Activated T-helper 1 cell treated with anti-CD3 and anti-CD28 coated beads, Interleukin-12 subunit alpha, Interleukin-12 subunit beta, Interleukin-2, Interleukin-4 antibody, amounts not matched to agents 30 ng/mL and 10 ng/mL and 1 ng/mL, durations not matched to agents 14 hours and 24 hours and 36 hours (primary cell): ENCODE data around the gene MEX3A. TPM values are rescaled to one million over a fixed set of nuclear protein-coding genes. Genes with fewer than 3 reads are reported as not detected.
"Not testable (repeated sequence)": the region's sequence is repeated elsewhere in the genome, so short reads cannot be mapped to it uniquely, and the experiment has no call there.

Experiments used
- DNase-seq: peaks from one replicate; pipeline ENCODE4 v3.0.0; 2021; ENCODE audit warnings: low spot score
- H3K27ac Mint-ChIP-seq: one replicate; pipeline ENCODE4 v1.8.0; 2021; ENCODE audit warnings: mild to moderate bottlenecking, mixed read lengths
- H3K27me3 Mint-ChIP-seq: one replicate; pipeline ENCODE4 v1.8.0; 2022; ENCODE audit warnings: mild to moderate bottlenecking, moderate library complexity, mixed read lengths; ENCODE audit not compliant: insufficient read depth
- H3K36me3 Mint-ChIP-seq: one replicate; pipeline ENCODE4 v1.8.0; 2021; ENCODE audit warnings: low read depth, mixed read lengths
- H3K4me1 Mint-ChIP-seq: one replicate; pipeline ENCODE4 v1.8.0; 2021; ENCODE audit warnings: low read depth, mixed read lengths
- H3K4me3 Mint-ChIP-seq: one replicate; pipeline ENCODE4 v1.8.0; 2021; ENCODE audit warnings: mild to moderate bottlenecking, moderate library complexity, mixed read lengths
- H3K9me3 Mint-ChIP-seq: one replicate; pipeline ENCODE4 v1.8.0; 2021; ENCODE audit warnings: mixed read lengths
- intact Hi-C: fragments of 100-400 bp; cut with micrococcal nuclease; formaldehyde crosslinking; loops from one replicate; pipeline ENCODE4 v1.15.1; 2024
- total RNA-seq: library from RNA; stranded (reverse); gene quantifications from 2 replicates; pipeline ENCODE4 v1.2.3, GENCODE V29; 2022

Gene MEX3A
- total RNA-seq, 1 donor from 2014 or later = 0.41 TPM

- intact Hi-C loops = loop anchor here (5.0 to 10.0 kb wide), 3 partner anchors 454 to 776 kb away; partner anchors contain the start of genes CLK2, HCN3, MEF2D and PRCC
- DNase-seq = no peak
- peaks cover 29% of the 10 kb centered on the region for H3K36me3 Mint-ChIP-seq
- H3K4me3 Mint-ChIP-seq = peak overlapping the region; percentile 3
- H3K27ac Mint-ChIP-seq = no peak overlapping the region
- peaks cover 28% of the 10 kb centered on the region for H3K4me1 Mint-ChIP-seq
- H3K27me3 Mint-ChIP-seq = no peaks in the 10 kb centered on the region
- no peaks in the 10 kb centered on the region for H3K9me3 Mint-ChIP-seq
Measured at GRCh38 chr1:156051011-156051725, 31.1 kb downstream of the MEX3A start.

- Mint-ChIP-seq H3K4me3 (peak overlapping the region; percentile 15), H3K4me1 (peaks cover 24% of the 10 kb centered on the region), H3K36me3 (peaks cover 29% of the 10 kb centered on the region), H3K27ac (no peak overlapping the region), H3K27me3 (no peaks in the 10 kb centered on the region), H3K9me3 (no peaks in the 10 kb centered on the region)
- intact Hi-C loops = loop anchor here (5.0 to 10.0 kb wide), 3 partner anchors 454 to 776 kb away; partner anchors contain the start of genes CLK2, HCN3, MEF2D and PRCC
- no peak for DNase-seq
Measured at GRCh38 chr1:156050376-156050775, 31.9 kb downstream of the MEX3A start.

- DNase-seq = no peak
- H3K27ac Mint-ChIP-seq = no peak overlapping the region
- H3K4me3 Mint-ChIP-seq = no peak overlapping the region
- H3K36me3 Mint-ChIP-seq = peaks cover 29% of the 10 kb centered on the region
- intact Hi-C loops = no loop called here
- no peaks in the 10 kb centered on the region for H3K27me3 Mint-ChIP-seq
- peaks cover 26% of the 10 kb centered on the region for H3K4me1 Mint-ChIP-seq
- no peaks in the 10 kb centered on the region for H3K9me3 Mint-ChIP-seq
Measured at GRCh38 chr1:156048663-156049258, 33.5 kb downstream of the MEX3A start.

- H3K9me3 Mint-ChIP-seq = no peaks in the 10 kb centered on the region
- peaks cover 31% of the 10 kb centered on the region for H3K36me3 Mint-ChIP-seq
- peak; percentile 21 for DNase-seq
- peak overlapping the region; percentile 2 for H3K27ac Mint-ChIP-seq
- intact Hi-C loops = no loop called here
- H3K4me1 Mint-ChIP-seq = peaks cover 24% of the 10 kb centered on the region
- H3K27me3 Mint-ChIP-seq = no peaks in the 10 kb centered on the region
- no peak overlapping the region for H3K4me3 Mint-ChIP-seq
Measured at GRCh38 chr1:156045076-156045475, 37.2 kb downstream of the MEX3A start.

GRCh38 chr1:156042828-156043227 is 39.4 kb downstream of the MEX3A start:
- H3K9me3 Mint-ChIP-seq = no peaks in the 10 kb centered on the region
- DNase-seq = no peak
- no peak overlapping the region for H3K27ac Mint-ChIP-seq
- peaks cover 20% of the 10 kb centered on the region for H3K36me3 Mint-ChIP-seq
- intact Hi-C loops = no loop called here
- no peaks in the 10 kb centered on the region for H3K27me3 Mint-ChIP-seq
- no peak overlapping the region for H3K4me3 Mint-ChIP-seq
- H3K4me1 Mint-ChIP-seq = peaks cover 24% of the 10 kb centered on the region

GRCh38 chr1:156034991-156035390 is 47.3 kb downstream of the MEX3A start:
- H3K4me1 Mint-ChIP-seq = peaks cover 12% of the 10 kb centered on the region
- DNase-seq, H3K9me3 Mint-ChIP-seq, H3K27ac Mint-ChIP-seq, intact Hi-C loops, H3K4me3 Mint-ChIP-seq, H3K27me3 Mint-ChIP-seq: not testable (repeated sequence)
- H3K36me3 Mint-ChIP-seq = peaks cover 12% of the 10 kb centered on the region

GRCh38 chr1:156033011-156033410 is 49.3 kb downstream of the MEX3A start:
- H3K27ac Mint-ChIP-seq = no peak overlapping the region
- no peak for DNase-seq
- H3K4me1 Mint-ChIP-seq = peaks cover 12% of the 10 kb centered on the region
- H3K27me3 Mint-ChIP-seq = peaks cover 9% of the 10 kb centered on the region
- no peaks in the 10 kb centered on the region for H3K9me3 Mint-ChIP-seq
- peaks cover 9% of the 10 kb centered on the region for H3K36me3 Mint-ChIP-seq
- H3K4me3 Mint-ChIP-seq = no peak overlapping the region
- intact Hi-C loops = no loop called here

GRCh38 chr1:156026588-156026987 is 55.7 kb downstream of the MEX3A start:
- intact Hi-C loops = loop anchor here (1.0 kb wide), 1 partner anchor 40 kb away; no protein-coding TSS in a partner anchor
- Mint-ChIP-seq H3K36me3 (no peaks in the 10 kb centered on the region), H3K27ac (no peak overlapping the region), H3K4me3 (no peak overlapping the region), H3K4me1 (peaks cover 12% of the 10 kb centered on the region), H3K27me3 (peaks cover 8% of the 10 kb centered on the region), H3K9me3 (no peaks in the 10 kb centered on the region)
- no peak for DNase-seq

GRCh38 chr1:156025876-156026275 is 56.4 kb downstream of the MEX3A start:
- no peaks in the 10 kb centered on the region for H3K9me3 Mint-ChIP-seq
- no peak overlapping the region for H3K4me3 Mint-ChIP-seq
- H3K27me3 Mint-ChIP-seq = peaks cover 8% of the 10 kb centered on the region
- H3K4me1 Mint-ChIP-seq = peaks cover 13% of the 10 kb centered on the region
- DNase-seq = peak; percentile 8
- no peaks in the 10 kb centered on the region for H3K36me3 Mint-ChIP-seq
- no peak overlapping the region for H3K27ac Mint-ChIP-seq
- intact Hi-C loops = loop anchor here (1.0 kb wide), 1 partner anchor 40 kb away; no protein-coding TSS in a partner anchor

GRCh38 chr1:156024801-156025200 is 57.5 kb downstream of the MEX3A start:
- peaks cover 8% of the 10 kb centered on the region for H3K27me3 Mint-ChIP-seq
- H3K27ac Mint-ChIP-seq = no peak overlapping the region
- H3K4me1 Mint-ChIP-seq = peaks cover 19% of the 10 kb centered on the region
- H3K9me3 Mint-ChIP-seq = no peaks in the 10 kb centered on the region
- peaks cover 3% of the 10 kb centered on the region for H3K36me3 Mint-ChIP-seq
- intact Hi-C loops = no loop called here
- no peak overlapping the region for H3K4me3 Mint-ChIP-seq
- DNase-seq = no peak

Other genes starting within 250 kb of the MEX3A start
- 66.7 and 70.0 TPM in 2 replicates for gene GON4L, start 225.3 kb downstream of the MEX3A start, total RNA-seq
- 25.7 and 26.8 TPM in 2 replicates for gene SYT11, start 222.9 kb downstream of the MEX3A start, total RNA-seq
- 20.2 and 22.3 TPM in 2 replicates for gene RIT1, start 171.1 kb downstream of the MEX3A start, total RNA-seq
- gene KHDC4, start 148.1 kb downstream of the MEX3A start, total RNA-seq = 80.1 and 81.8 TPM in 2 replicates
- 0.16 TPM in 1 of 2 replicates, not detected in the other for gene RXFP4, start 140.8 kb downstream of the MEX3A start, total RNA-seq
- gene ARHGEF2, start 103.9 kb downstream of the MEX3A start, total RNA-seq = 221 and 222 TPM in 2 replicates
- 195 TPM in 2 replicates for gene SSR2, start 61.5 kb downstream of the MEX3A start, total RNA-seq
- 59.5 and 64.5 TPM in 2 replicates for gene UBQLN4, start 28.7 kb downstream of the MEX3A start, total RNA-seq
- 66.8 and 67.1 TPM in 2 replicates for gene LAMTOR2, start 27.7 kb downstream of the MEX3A start, total RNA-seq
- 0.18 TPM in 1 of 2 replicates, not detected in the other for gene RAB25, start 21.3 kb downstream of the MEX3A start, total RNA-seq
- 80.1 and 84.1 TPM in 2 replicates for gene LMNA, start 32.2 kb upstream of the MEX3A start, total RNA-seq
- gene SEMA4A, start 71.1 kb upstream of the MEX3A start, total RNA-seq = 8.8 and 9.0 TPM in 2 replicates
- gene SLC25A44, start 111.6 kb upstream of the MEX3A start, total RNA-seq = 67.6 and 79.3 TPM in 2 replicates
- gene PMF1, start 130.5 kb upstream of the MEX3A start, total RNA-seq = 105 and 111 TPM in 2 replicates
- 1.8 and 2.5 TPM in 2 replicates for gene BGLAP, start 159.7 kb upstream of the MEX3A start, total RNA-seq
- 5.0 and 5.2 TPM in 2 replicates for gene PAQR6, start 165.6 kb upstream of the MEX3A start, total RNA-seq
- gene SMG5, start 200.4 kb upstream of the MEX3A start, total RNA-seq = 95.6 TPM in 2 replicates
- gene TMEM79, start 201.9 kb upstream of the MEX3A start, total RNA-seq = 8.9 and 9.6 TPM in 2 replicates
- 17.2 and 20.3 TPM in 2 replicates for gene GLMP, start 213.2 kb upstream of the MEX3A start, total RNA-seq
- 0.56 TPM in 1 of 2 replicates, not detected in the other for gene VHLL, start 216.8 kb upstream of the MEX3A start, total RNA-seq